ENCODE data around the gene IGFN1.

The IGFN1 gene

GRCh38 chr1:201245082-201245481, 54.5 kb downstream of the IGFN1 start:
- no peak for TF ChIP-seq CTCF (IDR thresholded peaks at IDR 0.05; ENCODE audit: insufficient read depth, low read length, missing control alignments)
- ChIA-PET CTCF (interaction anchor here (7.9 kb wide), 1 partner anchor 9 kb away, joined by 41 read pairs; no protein-coding TSS in a partner anchor), POLR2A (no interaction called here)
- H3K4me3 ChIP-seq (ENCODE audit: low read depth, low read length): no peak overlapping the region
- no peak for DNase-seq (ENCODE audit: low read depth, low spot score)

GRCh38 chr1:201248721-201249559, 58.3 kb downstream of the IGFN1 start:
- POLR2A ChIA-PET: no interaction called here
- CTCF ChIA-PET: interaction anchor here (1.0 to 7.0 kb wide), 6 partner anchors 11 to 113 kb away, joined by 3 to 349 read pairs (median 6); no protein-coding TSS in a partner anchor

GRCh38 chr1:201250326-201251011, 59.8 kb downstream of the IGFN1 start:
- H3K4me3 ChIP-seq (ENCODE audit: low read depth, low read length): no peak overlapping the region
- no peak for TF ChIP-seq CTCF (IDR thresholded peaks at IDR 0.05; ENCODE audit: insufficient read depth, low read length, missing control alignments)
- DNase-seq (ENCODE audit: low read depth, low spot score): no peak
- POLR2A ChIA-PET: no interaction called here
- CTCF ChIA-PET: interaction anchor here (1.0 to 7.0 kb wide), 8 partner anchors 9 to 166 kb away, joined by 3 to 349 read pairs (median 5); no protein-coding TSS in a partner anchor

More at GRCh38 chr1:201248721-201249559, 58.3 kb downstream of the IGFN1 start:
- DNase-seq (ENCODE audit: low read depth, low spot score): no peak
- no peak overlapping the region for H3K4me3 ChIP-seq (ENCODE audit: low read depth, low read length)
- TF ChIP-seq CTCF (IDR thresholded peaks at IDR 0.05; ENCODE audit: insufficient read depth, low read length, missing control alignments): no peak

- no peak overlapping the region for H3K4me3 ChIP-seq (ENCODE audit: low read depth, low read length)
- POLR2A ChIA-PET: no interaction called here
- no peak for DNase-seq (ENCODE audit: low read depth, low spot score)
- CTCF ChIA-PET: interaction anchor here (0.9 to 7.0 kb wide), 11 partner anchors 10 to 182 kb away, joined by 3 to 349 read pairs (median 4); no protein-coding TSS in a partner anchor
- TF ChIP-seq CTCF (IDR thresholded peaks at IDR 0.05; ENCODE audit: insufficient read depth, low read length, missing control alignments): no peak
These were observed 60.8 kb downstream of the IGFN1 start for GRCh38 chr1:201251411-201251810.

GRCh38 chr1:201251851-201252430, 61.3 kb downstream of the IGFN1 start:
- CTCF ChIA-PET: interaction anchor here (0.9 to 7.0 kb wide), 11 partner anchors 9 to 181 kb away, joined by 3 to 349 read pairs (median 4); no protein-coding TSS in a partner anchor
- no peak for DNase-seq (ENCODE audit: low read depth, low spot score)
- no peak for TF ChIP-seq CTCF (IDR thresholded peaks at IDR 0.05; ENCODE audit: insufficient read depth, low read length, missing control alignments)

More at GRCh38 chr1:201251851-201252430, 61.3 kb downstream of the IGFN1 start:
- POLR2A ChIA-PET: no interaction called here
- H3K4me3 ChIP-seq (ENCODE audit: low read depth, low read length): no peak overlapping the region
